ENCODE results near the gene RHEBL1. TPM values are rescaled to one million over a fixed set of nuclear protein-coding genes. Genes with fewer than 3 reads are reported as not detected.

Gene RHEBL1
- total RNA-seq, 1 donor from 2014 or later = 1.5 TPM

GRCh38 chr12:49055978-49056754, 13.6 kb downstream of the RHEBL1 start:
- Histone ChIP-seq H3K27me3 (ENCODE audit: low read depth) (no peaks in the 10 kb centered on the region), H3K36me3 (peaks cover 44% of the 10 kb centered on the region), H3K27ac (peak overlapping the region; percentile 98), H3K9me3 (no peaks in the 10 kb centered on the region), H3K4me1 (peaks cover 42% of the 10 kb centered on the region), H3K4me3 (peak overlapping the region; percentile 95)
- no peak for TF ChIP-seq CTCF (IDR thresholded peaks at IDR 0.05)
- DNase-seq = peak; percentile 74
- intact Hi-C loops (cut with DNase I) = no loop called here
- peak; percentile 63 to 78 for ATAC-seq

- TF ChIP-seq CTCF (IDR thresholded peaks at IDR 0.05) = no peak
- no peak for ATAC-seq
- H3K27me3 ChIP-seq (ENCODE audit: low read depth) = no peaks in the 10 kb centered on the region
- intact Hi-C loops (cut with DNase I) = no loop called here
- H3K27ac ChIP-seq = no peak overlapping the region
- peaks cover 40% of the 10 kb centered on the region for H3K4me1 ChIP-seq
- no peak overlapping the region for H3K4me3 ChIP-seq
- H3K9me3 ChIP-seq = no peaks in the 10 kb centered on the region
- H3K36me3 ChIP-seq = peaks cover 54% of the 10 kb centered on the region
- DNase-seq = no peak
Observed at GRCh38 chr12:49055092-49055491, 14.7 kb downstream of the RHEBL1 start.

GRCh38 chr12:49054524-49054923, 15.3 kb downstream of the RHEBL1 start:
- no peak overlapping the region for H3K27ac ChIP-seq
- H3K36me3 ChIP-seq = peaks cover 60% of the 10 kb centered on the region

GRCh38 chr12:49054096-49054495, 15.7 kb downstream of the RHEBL1 start:
- Histone ChIP-seq H3K4me3 (no peak overlapping the region), H3K27ac (no peak overlapping the region), H3K36me3 (peaks cover 64% of the 10 kb centered on the region), H3K27me3 (ENCODE audit: low read depth) (no peaks in the 10 kb centered on the region), H3K4me1 (peaks cover 40% of the 10 kb centered on the region), H3K9me3 (no peaks in the 10 kb centered on the region)
- intact Hi-C loops (cut with DNase I) = no loop called here
- no peak for DNase-seq
- TF ChIP-seq CTCF (IDR thresholded peaks at IDR 0.05) = no peak
- no peak for ATAC-seq

More at GRCh38 chr12:49054524-49054923, 15.3 kb downstream of the RHEBL1 start:
- ATAC-seq (no peak), DNase-seq (no peak)
- Histone ChIP-seq H3K9me3 (no peaks in the 10 kb centered on the region), H3K4me1 (peaks cover 40% of the 10 kb centered on the region), H3K4me3 (no peak overlapping the region), H3K27me3 (ENCODE audit: low read depth) (no peaks in the 10 kb centered on the region)
- no peak for TF ChIP-seq CTCF (IDR thresholded peaks at IDR 0.05)
- intact Hi-C loops (cut with DNase I) = no loop called here

GRCh38 chr12:49052451-49053208, 17.1 kb downstream of the RHEBL1 start:
- TF ChIP-seq CTCF (IDR thresholded peaks at IDR 0.05) = no peak
- Histone ChIP-seq H3K27ac (no peak overlapping the region), H3K9me3 (no peaks in the 10 kb centered on the region), H3K36me3 (peaks cover 79% of the 10 kb centered on the region), H3K27me3 (ENCODE audit: low read depth) (no peaks in the 10 kb centered on the region), H3K4me1 (peaks cover 27% of the 10 kb centered on the region), H3K4me3 (no peak overlapping the region)
- DNase-seq = peak; percentile 30
- intact Hi-C loops (cut with DNase I) = no loop called here
- ATAC-seq = no peak
